Measurements from ENCODE around the gene TRDMT1.

TRDMT1 gene

GRCh38 chr10:17098012-17098411 lies 103.5 kb downstream of the TRDMT1 start:
- no peak for DNase-seq (ENCODE audit: low spot score)
